ENCODE results near the gene NEK11.

GRCh38 chr3:131038326-131038725 lies 11.6 kb downstream of the NEK11 start:
- TF ChIP-seq CTCF (IDR thresholded peaks at IDR 0.05) = no peak
- no peak for TF ChIP-seq POLR2A (IDR thresholded peaks at IDR 0.05)

Measured in Peyer's patch (tissue), 4 donors.